K562 (cell line): ENCODE results near the gene CDH16. TPM values are rescaled to one million over a fixed set of nuclear protein-coding genes. Genes with fewer than 3 reads are reported as not detected.

Source experiments
- ATAC-seq: fragments of 200-7000 bp; cut with Tn5 transposase; 3 replicates; pipeline ENCODE4 v1.9.1; 2020; ENCODE audit warnings: moderate library complexity
- BruUV-seq: library from RNA; stranded (reverse); fragments of 400-500 nt; replicated peaks from 2 replicates; lab custom pipeline; 2021; lab: Mats Ljungman, UMichigan
- CTCF ChIA-PET: fragments of 300-600 bp; formaldehyde crosslinking; extraction: SDS; loops from one replicate; lab custom pipeline; 2021; ENCODE audit warnings: low intra/inter-chr PET ratio; lab: Yijun Ruan, JAX
- POLR2A ChIA-PET: fragments of 300-600, 350-650 bp; sonication (Branson Sonifier 250); formaldehyde crosslinking; extraction: SDS; loops from one replicate; lab custom pipeline; 2021; ENCODE audit warnings: antibody characterized with exemption, inconsistent platforms; lab: Yijun Ruan, JAX
- DNase-seq, 4 experiments: peaks; one replicate each; pipeline versions ENCODE4 v3.0.0 to v3.0.0-alpha.2; 2011 to 2018; ENCODE audit warnings: low spot score in 3 of 4, mixed read lengths in 3 of 4; ENCODE audit errors: extremely low read depth in 1 of 4
- FAIRE-seq: peaks from 2 replicates; lab custom pipeline; 2011; peaks lifted over from hg19 to GRCh38; lab: Jason Lieb, UNC
- H2AFZ ChIP-seq: 2 replicates; pipeline ENCODE4 v1.6.0; 2011; ENCODE audit warnings: low read depth, low read length, control low read depth, inconsistent platforms
- H3K27ac ChIP-seq: fragments of 200-600 bp; 3 replicates; pipeline ENCODE4 v1.8.0; 2011; ENCODE audit warnings: low read depth, mild to moderate bottlenecking, control low read depth, inconsistent platforms, low read length, moderate library complexity, mixed read lengths; ENCODE audit errors: extremely low read depth
- H3K27me3 ChIP-seq, 2 experiments: fragments of 300-600 bp in 1 of 2; 2 replicates in 1 of 2; 3 replicates in 1 of 2; pipeline versions ENCODE4 v1.6.0 to v1.8.0; 2011; ENCODE audit warnings: inconsistent platforms in 2 of 2, low read length in 2 of 2, mild to moderate bottlenecking in 1 of 2, mixed read lengths in 1 of 2, moderate library complexity in 1 of 2; ENCODE audit not compliant: control insufficient read depth in 2 of 2, insufficient read depth in 2 of 2
- H3K36me3 ChIP-seq: fragments of 300-600 bp; 3 replicates; pipeline ENCODE4 v1.8.0; 2011; ENCODE audit warnings: mild to moderate bottlenecking, low read length, inconsistent platforms; ENCODE audit not compliant: control insufficient read depth, insufficient read depth
- H3K4me1 ChIP-seq, 2 experiments: fragments of 200-600 bp in 1 of 2; replicated peaks in 1 of 2; 2 replicates in 1 of 2; 3 replicates in 1 of 2; pipeline versions ENCODE4 v1.5.1 to v1.8.0; 2011; ENCODE audit warnings: inconsistent platforms in 2 of 2, low read length in 2 of 2, mild to moderate bottlenecking in 1 of 2, mixed read lengths in 1 of 2, moderate library complexity in 1 of 2; ENCODE audit not compliant: control insufficient read depth in 2 of 2, insufficient read depth in 2 of 2
- H3K4me2 ChIP-seq: 2 replicates; pipeline ENCODE4 v1.6.1; 2011; ENCODE audit warnings: low read length, control low read depth, inconsistent platforms, mixed read lengths; ENCODE audit not compliant: insufficient read depth
- H3K4me3 ChIP-seq: fragments of 200-600 bp; sonication (generic), shearing (Covaris generic); 2 replicates; pipeline ENCODE4 v1.5.1; 2016; ENCODE audit warnings: control low read depth, inconsistent platforms
- H3K79me2 ChIP-seq: fragments of 200-600 bp; 3 replicates; pipeline ENCODE4 v1.8.0; 2011; ENCODE audit warnings: low read length, inconsistent platforms; ENCODE audit not compliant: control insufficient read depth, insufficient read depth
- H3K9ac ChIP-seq, 2 experiments: 2 replicates each; pipeline versions ENCODE4 v1.6.0 to v1.6.1; 2011; ENCODE audit warnings: low read depth in 2 of 2, low read length in 2 of 2, control low read depth in 1 of 2, inconsistent platforms in 1 of 2, mild to moderate bottlenecking in 1 of 2, mixed read lengths in 1 of 2; ENCODE audit not compliant: insufficient read depth in 1 of 2
- H3K9me1 ChIP-seq: one replicate; pipeline ENCODE4 v1.6.0; 2011; ENCODE audit warnings: inconsistent platforms, mild to moderate bottlenecking, low read length, moderate library complexity; ENCODE audit not compliant: control insufficient read depth, insufficient read depth
- H3K9me3 ChIP-seq: replicated peaks from 2 replicates; pipeline ENCODE4 v1.5.1; 2011; ENCODE audit warnings: low read depth, low read length, inconsistent platforms; ENCODE audit not compliant: control insufficient read depth, insufficient read depth
- H4K20me1 ChIP-seq: replicated peaks from 2 replicates; pipeline ENCODE4 v1.6.1; 2011; ENCODE audit warnings: low read length, inconsistent platforms, mixed read lengths; ENCODE audit not compliant: control insufficient read depth, insufficient read depth
- ATF7 ChIP-seq: fragments of 450-650 bp; IDR thresholded peaks from 2 replicates; pipeline ENCODE4 v1.7.1; 2014; ENCODE audit warnings: mild to moderate bottlenecking, moderate library complexity
- BRF2 ChIP-seq: IDR thresholded peaks from 3 replicates; pipeline ENCODE4 v1.6.1; 2011; ENCODE audit warnings: borderline replicate concordance, mild to moderate bottlenecking; ENCODE audit not compliant: insufficient read length, insufficient read depth
- CHD4 ChIP-seq: fragments of 200-600 bp; sonication (generic); IDR thresholded peaks from 3 replicates; pipeline ENCODE4 v1.6.1; 2012; ENCODE audit warnings: low read depth, mild to moderate bottlenecking, mixed read lengths, low read length, inconsistent platforms; ENCODE audit not compliant: insufficient read depth, insufficient replicate concordance, poor library complexity, severe bottlenecking
- CSDE1 ChIP-seq, 2 experiments: fragments of 450-650 bp; IDR thresholded peaks; 2 replicates each; pipeline ENCODE4 v1.6.1; 2016; ENCODE audit warnings: mild to moderate bottlenecking in 1 of 2
- E2F4 ChIP-seq: sonication (generic); formaldehyde crosslinking; IDR thresholded peaks from 2 replicates; pipeline ENCODE4 v1.8.0; 2022; ENCODE audit warnings: mild to moderate bottlenecking, low read depth, missing genetic modification reagents
- NCOA6 ChIP-seq: fragments of 450-650 bp; IDR thresholded peaks from 2 replicates; pipeline ENCODE4 v1.6.1; 2017; ENCODE audit warnings: mild to moderate bottlenecking
- NFIX ChIP-seq: fragments of 250-450 bp; sonication (Bioruptor Pico); IDR thresholded peaks from 2 replicates; pipeline ENCODE4 v1.4.0; 2020; ENCODE audit warnings: low read depth, mild to moderate bottlenecking, moderate library complexity
- NFXL1 ChIP-seq: fragments of 450-650 bp; formaldehyde crosslinking; IDR thresholded peaks from 2 replicates; pipeline ENCODE4 v1.4.0; 2021; ENCODE audit warnings: mild to moderate bottlenecking
- SAFB2 ChIP-seq: fragments of 200-400 bp; formaldehyde crosslinking; IDR thresholded peaks from 2 replicates; pipeline ENCODE4 v1.6.1; 2018; ENCODE audit warnings: borderline replicate concordance, low read length, low read depth, moderate library complexity; ENCODE audit not compliant: severe bottlenecking
- SMAD4 ChIP-seq: fragments of 250-450 bp; sonication (Bioruptor Pico); conservative IDR thresholded peaks from 2 replicates; pipeline ENCODE4 v1.8.0; 2021; ENCODE audit warnings: inconsistent platforms, mild to moderate bottlenecking, moderate library complexity
- ZNF395 ChIP-seq: fragments of 200-800 bp; sonication (Bioruptor generic); IDR thresholded peaks from 2 replicates; pipeline ENCODE4 v1.6.1; 2017; ENCODE audit warnings: missing genetic modification characterization, missing compliant biosample characterization
- ZNF707 ChIP-seq: fragments of 250-450 bp; sonication (Bioruptor Pico); conservative IDR thresholded peaks from 2 replicates; pipeline ENCODE4 v1.8.0; 2022; ENCODE audit warnings: inconsistent platforms, mild to moderate bottlenecking, moderate library complexity
- WGBS: fragments of 100-300 bp; shearing (Covaris generic); methylation state at CpG from one replicate; pipeline ENCODE4 v1.1.6; 2016; ENCODE audit warnings: low coverage, mixed read lengths; ENCODE audit not compliant: insufficient coverage; ENCODE audit errors: missing lambda C conversion rate; 5-methylcytosine and 5-hydroxymethylcytosine counted together
- in situ Hi-C: fragments of 300-500 bp; cut with MboI; formaldehyde crosslinking; loops from 4 replicates; pipeline ENCODE4 v1.15.0; 2018; ENCODE audit warnings: inconsistent platforms, mixed read lengths
- intact Hi-C: fragments of 100-400 bp; cut with micrococcal nuclease; formaldehyde crosslinking; loops from 2 replicates; pipeline ENCODE4 v1.14.2; 2022
- polyA plus RNA-seq, 8 experiments: library from polyadenylated mRNA; depleted of rRNA in 4 of 8; stranded (reverse) in 5 of 8; unstranded in 3 of 8; fragments of >200 nt; fragmentation: Nextera tagmentation in 2 of 8; fragmentation: Illumina TruSeq in 1 of 8; extraction: Ambion mirVana in 2 of 8; extraction: Trizol in 1 of 8; gene quantifications; 2 replicates each; pipeline versions ENCODE4 v1.2.1 to v1.2.3, GENCODE V29; 2011 to 2014; ENCODE audit warnings: inconsistent platforms in 1 of 8, missing spikeins in 1 of 8
- total RNA-seq, 7 experiments: library from RNA; depleted of rRNA in 6 of 7; stranded (reverse); fragments of >200 nt in 6 of 7; fragmentation: Illumina TruSeq in 2 of 7; extraction: Trizol in 2 of 7; gene quantifications; 2 replicates each; pipeline versions ENCODE4 v1.2.1 to v1.2.3, GENCODE V29; 2011 to 2021; ENCODE audit warnings: low replicate concordance in 1 of 7

CDH16 gene
- total and polyA plus RNA-seq, 9 of the 15 experiments (the other 6 are each of a cell fraction or from before 2014, with no cell fraction given), result not detected

GRCh38 chr16:66920924-66921680 lies 2.4 kb upstream of the CDH16 start:
- peaks cover 11 to 62% of the 10 kb centered on the region in 2 experiments; a peak in 3 of 5 replicates for H3K27me3 ChIP-seq
- no peak overlapping the region for H3K27ac ChIP-seq
- peaks cover 0 to 32% of the 10 kb centered on the region in 2 experiments; a peak in 3 of 5 replicates for H3K4me1 ChIP-seq
- in situ Hi-C loops, result no loop called here
- no peaks in the 10 kb centered on the region for H3K79me2 ChIP-seq
- no peak for FAIRE-seq
- H2AFZ ChIP-seq, result no peak overlapping the region
- intact Hi-C loops, result no loop called here
- ChIA-PET POLR2A (interaction anchor here (0.6 to 2.0 kb wide), 4 partner anchors 8 to 368 kb away, joined by 3 to 11 read pairs (median 7); partner anchors contain the start of gene CIAO2B), CTCF (no interaction called here)
- no peaks in the 10 kb centered on the region for H3K9me1 ChIP-seq
- no peaks in the 10 kb centered on the region for H3K9me3 ChIP-seq
- 7% methylated on average over 9 of the region's 9 CpGs for WGBS
- no peak for DNase-seq
- no peak for ATAC-seq
- H3K4me2 ChIP-seq, result no peak overlapping the region
- BruUV-seq, result no TSS peak
- no peaks in the 10 kb centered on the region; the same call in 1 of the 2 replicates for H4K20me1 ChIP-seq
- no peak overlapping the region for H3K4me3 ChIP-seq
- H3K9ac ChIP-seq, result no peak overlapping the region; a peak in 1 of 4 replicates
- no peaks in the 10 kb centered on the region for H3K36me3 ChIP-seq
- TF ChIP-seq SAFB2 (no peak), CSDE1 (IDR thresholded peaks at IDR 0.05) (no peak), E2F4 (CRISPR knock-in tag) (no peak), ZNF707 (CRISPR knock-in tag) (no peak), ZNF395 (CRISPR knock-in tag) (no peak), ATF7 (no peak), NFXL1 (no peak), NFIX (no peak), BRF2 (no peak), CHD4 (no peak), SMAD4 (no peak), NCOA6 (no peak)
